K562 treated with DMSO at 1 percent for 12 hours (cell line): Measurements from ENCODE around the gene MBIP. TPM values are rescaled to one million over a fixed set of nuclear protein-coding genes. Genes with fewer than 3 reads are reported as not detected.

Experiments
- total RNA-seq: library from RNA; unstranded; fragments of 300-600 nt; gene quantifications from 2 replicates; pipeline ENCODE4 v1.2.3, GENCODE V29; 2022; ENCODE audit not compliant: insufficient read depth

MBIP gene, protein sequence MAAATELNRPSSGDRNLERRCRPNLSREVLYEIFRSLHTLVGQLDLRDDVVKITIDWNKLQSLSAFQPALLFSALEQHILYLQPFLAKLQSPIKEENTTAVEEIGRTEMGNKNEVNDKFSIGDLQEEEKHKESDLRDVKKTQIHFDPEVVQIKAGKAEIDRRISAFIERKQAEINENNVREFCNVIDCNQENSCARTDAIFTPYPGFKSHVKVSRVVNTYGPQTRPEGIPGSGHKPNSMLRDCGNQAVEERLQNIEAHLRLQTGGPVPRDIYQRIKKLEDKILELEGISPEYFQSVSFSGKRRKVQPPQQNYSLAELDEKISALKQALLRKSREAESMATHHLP
- 6.1 and 13.1 TPM in 2 replicates for total RNA-seq

DNA sequence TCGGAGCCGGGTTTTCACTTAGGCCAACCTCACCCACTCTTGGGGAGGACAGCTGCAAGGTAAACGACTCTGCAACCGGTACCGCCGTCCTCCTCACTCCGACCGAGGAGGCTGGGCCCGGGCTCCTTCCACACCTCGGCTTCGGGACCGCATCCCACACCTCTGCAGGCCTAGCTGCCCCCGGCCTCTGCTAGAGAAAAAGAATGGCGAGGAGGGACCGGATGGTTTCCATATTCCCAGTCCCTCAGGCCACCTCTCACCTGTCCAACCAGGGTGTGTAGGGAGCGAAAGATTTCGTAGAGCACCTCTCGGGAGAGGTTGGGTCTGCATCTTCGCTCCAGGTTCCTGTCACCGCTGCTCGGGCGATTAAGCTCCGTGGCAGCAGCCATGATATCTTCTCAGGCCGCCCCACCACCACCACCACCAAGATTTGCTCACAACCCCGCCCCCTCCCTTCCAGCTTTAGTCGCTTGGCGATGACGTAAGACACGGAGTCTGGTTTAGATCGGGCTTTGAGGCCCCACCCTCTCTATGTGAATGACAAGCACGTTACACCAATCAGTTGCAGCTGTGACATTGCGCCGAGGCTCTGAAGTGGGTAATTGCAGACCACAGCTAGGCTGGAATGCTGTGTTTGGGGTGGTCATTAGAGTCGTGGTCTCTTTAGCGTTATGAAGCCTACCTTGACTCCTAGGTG, at the start of gene MBIP:
MBIP (minus strand) TSS at position 438 of the 697 bp plus-strand sequence; CDS start at position 389, 49 bp downstream.

Other genes with a start within 250 kb of the MBIP start
- not detected in 2 replicates for gene PTCSC3, start 143.9 kb downstream of the MBIP start, total RNA-seq
- not detected in 2 replicates for gene NKX2-1, start 199.6 kb upstream of the MBIP start, total RNA-seq